ENCODE results near the gene LRBA.

LRBA gene

DNA sequence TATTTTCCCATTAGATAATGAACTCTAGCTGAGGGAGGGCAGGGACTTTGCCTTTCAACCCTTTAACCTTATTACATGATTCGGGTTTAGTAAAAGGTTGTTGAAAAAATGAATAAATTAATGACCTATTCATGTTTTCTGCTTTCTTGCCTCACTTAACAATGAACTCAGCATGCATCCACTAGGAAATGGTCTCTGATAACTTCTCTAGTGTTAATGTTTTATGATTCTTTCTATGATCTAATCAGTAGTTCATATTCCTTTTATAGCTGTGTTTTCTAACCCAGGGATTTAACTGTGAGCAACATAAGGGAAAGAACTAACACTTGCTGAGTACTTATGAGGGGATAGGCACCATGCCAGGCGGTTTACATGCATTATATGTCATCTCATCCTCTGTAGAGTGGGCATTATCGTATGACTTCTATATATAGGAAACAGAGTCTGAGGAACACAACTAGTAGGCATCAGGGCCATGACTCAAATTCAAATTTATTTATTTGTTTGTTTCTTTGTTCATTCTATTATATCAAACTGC, 669.8 kb downstream of the LRBA start:
- peaks cover 6% of the 10 kb centered on the region for H3K4me1 ChIP-seq (ENCODE audit: control insufficient read depth, insufficient read depth, low read length)
- H3K27ac ChIP-seq (ENCODE audit: low read depth, low read length): no peak overlapping the region

DNA sequence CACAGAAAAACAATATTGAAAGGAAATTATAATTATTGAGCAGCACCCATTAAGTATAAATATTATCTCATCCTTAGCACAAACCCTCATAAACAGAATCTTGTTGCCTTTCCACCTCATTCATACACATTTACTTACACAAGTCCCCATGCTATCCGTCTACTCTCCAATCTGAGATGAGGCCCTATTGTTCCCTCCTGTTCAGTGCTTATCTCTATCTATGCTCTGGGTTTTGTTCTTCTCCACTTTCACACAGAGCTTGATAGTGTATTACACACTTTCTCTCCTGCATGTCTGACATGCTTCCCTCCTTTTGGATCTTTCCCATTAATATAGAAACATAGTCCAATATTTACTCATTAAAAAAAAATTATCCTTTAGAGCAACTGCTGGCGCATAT, 671.3 kb downstream of the LRBA start:
- no peaks in the 10 kb centered on the region for H3K36me3 ChIP-seq (ENCODE audit: control insufficient read depth, insufficient read depth, low read length)
- no peak overlapping the region for H3K4me3 ChIP-seq (ENCODE audit: low read length)
- H3K4me1 ChIP-seq (ENCODE audit: control insufficient read depth, insufficient read depth, low read length): peaks cover 6% of the 10 kb centered on the region
- no peak overlapping the region for H3K9ac ChIP-seq (ENCODE audit: low read length)
- no peak overlapping the region for H3K27ac ChIP-seq (ENCODE audit: low read depth, low read length)
- no peaks in the 10 kb centered on the region for H3K27me3 ChIP-seq (ENCODE audit: control insufficient read depth, insufficient read depth, low read length)

More for the DNA sequence above, 669.8 kb downstream of the LRBA start:
- no peak overlapping the region for H3K9ac ChIP-seq (ENCODE audit: low read length)
- no peaks in the 10 kb centered on the region for H3K27me3 ChIP-seq (ENCODE audit: control insufficient read depth, insufficient read depth, low read length)
- H3K36me3 ChIP-seq (ENCODE audit: control insufficient read depth, insufficient read depth, low read length): no peaks in the 10 kb centered on the region
- H3K4me3 ChIP-seq (ENCODE audit: low read length): no peak overlapping the region

DNA sequence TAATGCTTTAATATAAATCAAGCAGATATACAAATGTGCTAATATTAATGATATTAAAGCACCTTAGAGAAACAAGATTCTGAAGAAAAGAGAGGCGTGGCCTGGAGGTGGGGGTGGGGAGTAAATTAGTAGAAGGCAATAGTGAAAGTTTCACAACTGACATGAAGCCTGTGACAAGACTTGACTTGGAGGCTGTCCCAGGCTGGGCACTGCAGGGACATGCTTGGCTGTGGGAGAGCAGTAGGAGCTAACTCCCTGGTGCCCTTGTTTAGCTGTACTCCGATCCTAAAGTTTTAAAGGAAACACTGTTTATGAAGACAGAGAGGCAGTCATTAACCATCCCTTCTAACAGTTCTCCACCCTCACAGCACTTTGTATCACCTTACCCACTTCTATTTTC, 672.1 kb downstream of the LRBA start:
- Histone ChIP-seq H3K4me1 (ENCODE audit: control insufficient read depth, insufficient read depth, low read length) (peaks cover 11% of the 10 kb centered on the region), H3K4me3 (ENCODE audit: low read length) (no peak overlapping the region), H3K36me3 (ENCODE audit: control insufficient read depth, insufficient read depth, low read length) (no peaks in the 10 kb centered on the region), H3K9ac (ENCODE audit: low read length) (no peak overlapping the region), H3K27me3 (ENCODE audit: control insufficient read depth, insufficient read depth, low read length) (no peaks in the 10 kb centered on the region), H3K27ac (ENCODE audit: low read depth, low read length) (no peak overlapping the region)

- no peak overlapping the region for H3K4me3 ChIP-seq (ENCODE audit: low read length)
Observed at GRCh38 chr4:150337734-150338133, 677.4 kb downstream of the LRBA start.

DNA sequence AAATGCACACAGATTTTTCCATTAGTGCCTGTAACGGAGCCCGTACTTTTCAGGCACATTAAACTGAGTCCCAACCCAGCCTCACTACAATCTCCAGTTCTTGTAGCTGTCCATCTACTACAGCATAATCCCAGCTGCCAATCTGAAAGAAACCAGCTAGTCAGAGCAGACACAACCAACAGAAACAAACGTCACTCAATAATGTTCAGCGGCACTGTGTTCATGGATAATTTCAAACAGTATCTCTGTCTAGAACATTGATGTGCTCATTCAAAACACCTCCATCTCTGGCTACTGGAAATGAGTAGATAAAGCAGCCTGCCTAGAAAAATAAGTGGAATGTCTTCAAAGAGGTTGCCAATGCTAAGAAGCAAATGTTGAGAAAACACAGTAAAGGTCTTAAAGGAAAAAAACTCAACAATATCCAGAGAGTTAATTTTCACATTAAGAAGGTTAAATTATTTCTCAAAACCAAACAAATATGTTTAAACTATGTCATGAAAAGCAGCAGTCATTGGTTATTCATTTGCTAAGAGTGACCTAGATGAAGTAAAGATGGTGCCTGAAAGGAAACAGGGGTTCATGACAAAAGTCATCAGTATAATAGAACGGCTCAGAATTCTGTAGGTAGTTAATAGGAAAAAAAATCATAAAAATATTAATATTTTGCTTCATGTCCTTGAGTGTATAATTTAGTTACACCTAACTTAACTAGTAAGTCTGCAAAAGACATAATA, 678.2 kb downstream of the LRBA start:
- H3K9ac ChIP-seq (ENCODE audit: low read length): no peak overlapping the region
- H3K27me3 ChIP-seq (ENCODE audit: control insufficient read depth, insufficient read depth, low read length): no peaks in the 10 kb centered on the region
- H3K4me1 ChIP-seq (ENCODE audit: control insufficient read depth, insufficient read depth, low read length): peaks cover 13% of the 10 kb centered on the region
- H3K4me3 ChIP-seq (ENCODE audit: low read length): no peak overlapping the region
- peak overlapping the region; percentile 10 for H3K27ac ChIP-seq (ENCODE audit: low read depth, low read length)
- H3K36me3 ChIP-seq (ENCODE audit: control insufficient read depth, insufficient read depth, low read length): no peaks in the 10 kb centered on the region

More at GRCh38 chr4:150337734-150338133, 677.4 kb downstream of the LRBA start:
- peaks cover 15% of the 10 kb centered on the region for H3K4me1 ChIP-seq (ENCODE audit: control insufficient read depth, insufficient read depth, low read length)
- no peak overlapping the region for H3K9ac ChIP-seq (ENCODE audit: low read length)
- no peaks in the 10 kb centered on the region for H3K36me3 ChIP-seq (ENCODE audit: control insufficient read depth, insufficient read depth, low read length)
- no peaks in the 10 kb centered on the region for H3K27me3 ChIP-seq (ENCODE audit: control insufficient read depth, insufficient read depth, low read length)
- peak overlapping the region; percentile 69 for H3K27ac ChIP-seq (ENCODE audit: low read depth, low read length)

DNA sequence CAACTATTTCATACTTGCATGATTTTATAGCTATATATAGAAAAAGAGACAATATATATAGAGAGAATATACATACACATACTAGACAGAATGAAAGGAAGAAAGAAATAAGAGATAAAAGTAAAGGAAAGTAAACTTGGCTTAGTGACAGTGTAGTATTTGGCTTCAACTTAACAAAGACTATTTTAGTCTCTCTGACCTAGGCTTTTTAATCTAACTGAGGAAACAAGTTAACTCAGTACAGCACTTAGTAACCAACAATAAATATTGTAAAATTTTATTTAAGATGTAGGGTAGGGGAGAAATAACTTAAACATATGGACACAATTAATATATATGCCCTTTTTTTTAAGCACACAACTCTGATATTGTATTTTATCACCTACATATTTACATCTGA, 682.1 kb downstream of the LRBA start:
- no peaks in the 10 kb centered on the region for H3K36me3 ChIP-seq (ENCODE audit: control insufficient read depth, insufficient read depth, low read length)
- H3K4me3 ChIP-seq (ENCODE audit: low read length): no peak overlapping the region
- H3K27me3 ChIP-seq (ENCODE audit: control insufficient read depth, insufficient read depth, low read length): no peaks in the 10 kb centered on the region
- no peak overlapping the region for H3K9ac ChIP-seq (ENCODE audit: low read length)
- H3K4me1 ChIP-seq (ENCODE audit: control insufficient read depth, insufficient read depth, low read length): peaks cover 8% of the 10 kb centered on the region
- H3K27ac ChIP-seq (ENCODE audit: low read depth, low read length): no peak overlapping the region

- no peaks in the 10 kb centered on the region for H3K27me3 ChIP-seq (ENCODE audit: control insufficient read depth, insufficient read depth, low read length)
- no peaks in the 10 kb centered on the region for H3K36me3 ChIP-seq (ENCODE audit: control insufficient read depth, insufficient read depth, low read length)
- H3K4me1 ChIP-seq (ENCODE audit: control insufficient read depth, insufficient read depth, low read length): peaks cover 4% of the 10 kb centered on the region
- no peak overlapping the region for H3K27ac ChIP-seq (ENCODE audit: low read depth, low read length)
- no peak overlapping the region for H3K9ac ChIP-seq (ENCODE audit: low read length)
- no peak overlapping the region for H3K4me3 ChIP-seq (ENCODE audit: low read length)
Observed at GRCh38 chr4:150332086-150332485, 683.0 kb downstream of the LRBA start.

GRCh38 chr4:150329373-150329772, 685.7 kb downstream of the LRBA start:
- no peak overlapping the region for H3K9ac ChIP-seq (ENCODE audit: low read length)

DNA sequence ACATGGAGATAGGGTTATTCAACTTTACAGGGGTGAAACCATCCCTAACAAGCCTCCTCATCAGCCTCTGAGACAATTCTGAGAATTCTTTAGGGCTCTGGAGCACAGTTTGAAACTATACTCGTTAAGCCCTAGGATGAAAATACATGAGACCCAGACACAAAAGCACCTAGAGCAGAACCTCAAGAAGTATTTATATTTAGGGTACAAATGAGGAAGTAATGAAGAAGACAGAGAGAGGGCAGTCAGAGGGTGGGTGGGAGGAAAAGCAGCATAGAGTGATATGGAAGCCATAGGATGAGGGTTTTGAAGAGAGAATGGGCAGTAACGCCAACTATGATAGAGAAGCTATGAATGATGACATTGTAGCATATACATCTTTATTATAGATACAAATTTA, 686.6 kb downstream of the LRBA start:
- H3K4me1 ChIP-seq (ENCODE audit: control insufficient read depth, insufficient read depth, low read length): peaks cover 9% of the 10 kb centered on the region
- no peaks in the 10 kb centered on the region for H3K36me3 ChIP-seq (ENCODE audit: control insufficient read depth, insufficient read depth, low read length)
- H3K27me3 ChIP-seq (ENCODE audit: control insufficient read depth, insufficient read depth, low read length): no peaks in the 10 kb centered on the region
- no peak overlapping the region for H3K4me3 ChIP-seq (ENCODE audit: low read length)
- no peak overlapping the region for H3K9ac ChIP-seq (ENCODE audit: low read length)
- H3K27ac ChIP-seq (ENCODE audit: low read depth, low read length): no peak overlapping the region

More at GRCh38 chr4:150329373-150329772, 685.7 kb downstream of the LRBA start:
- H3K27ac ChIP-seq (ENCODE audit: low read depth, low read length): no peak overlapping the region
- H3K4me1 ChIP-seq (ENCODE audit: control insufficient read depth, insufficient read depth, low read length): peaks cover 4% of the 10 kb centered on the region
- no peaks in the 10 kb centered on the region for H3K36me3 ChIP-seq (ENCODE audit: control insufficient read depth, insufficient read depth, low read length)
- no peak overlapping the region for H3K4me3 ChIP-seq (ENCODE audit: low read length)
- H3K27me3 ChIP-seq (ENCODE audit: control insufficient read depth, insufficient read depth, low read length): no peaks in the 10 kb centered on the region

- Histone ChIP-seq H3K9ac (ENCODE audit: low read length) (no peak overlapping the region), H3K36me3 (ENCODE audit: control insufficient read depth, insufficient read depth, low read length) (no peaks in the 10 kb centered on the region), H3K27me3 (ENCODE audit: control insufficient read depth, insufficient read depth, low read length) (no peaks in the 10 kb centered on the region), H3K4me1 (ENCODE audit: control insufficient read depth, insufficient read depth, low read length) (peaks cover 8% of the 10 kb centered on the region), H3K27ac (ENCODE audit: low read depth, low read length) (no peak overlapping the region), H3K4me3 (ENCODE audit: low read length) (no peak overlapping the region)
Observed at GRCh38 chr4:150327262-150327780, 687.8 kb downstream of the LRBA start.

- Histone ChIP-seq H3K4me3 (ENCODE audit: low read length) (no peak overlapping the region), H3K4me1 (ENCODE audit: control insufficient read depth, insufficient read depth, low read length) (peaks cover 8% of the 10 kb centered on the region), H3K36me3 (ENCODE audit: control insufficient read depth, insufficient read depth, low read length) (no peaks in the 10 kb centered on the region), H3K9ac (ENCODE audit: low read length) (no peak overlapping the region), H3K27me3 (ENCODE audit: control insufficient read depth, insufficient read depth, low read length) (no peaks in the 10 kb centered on the region), H3K27ac (ENCODE audit: low read depth, low read length) (no peak overlapping the region)
Observed at GRCh38 chr4:150325872-150326271, 689.2 kb downstream of the LRBA start.

DNA sequence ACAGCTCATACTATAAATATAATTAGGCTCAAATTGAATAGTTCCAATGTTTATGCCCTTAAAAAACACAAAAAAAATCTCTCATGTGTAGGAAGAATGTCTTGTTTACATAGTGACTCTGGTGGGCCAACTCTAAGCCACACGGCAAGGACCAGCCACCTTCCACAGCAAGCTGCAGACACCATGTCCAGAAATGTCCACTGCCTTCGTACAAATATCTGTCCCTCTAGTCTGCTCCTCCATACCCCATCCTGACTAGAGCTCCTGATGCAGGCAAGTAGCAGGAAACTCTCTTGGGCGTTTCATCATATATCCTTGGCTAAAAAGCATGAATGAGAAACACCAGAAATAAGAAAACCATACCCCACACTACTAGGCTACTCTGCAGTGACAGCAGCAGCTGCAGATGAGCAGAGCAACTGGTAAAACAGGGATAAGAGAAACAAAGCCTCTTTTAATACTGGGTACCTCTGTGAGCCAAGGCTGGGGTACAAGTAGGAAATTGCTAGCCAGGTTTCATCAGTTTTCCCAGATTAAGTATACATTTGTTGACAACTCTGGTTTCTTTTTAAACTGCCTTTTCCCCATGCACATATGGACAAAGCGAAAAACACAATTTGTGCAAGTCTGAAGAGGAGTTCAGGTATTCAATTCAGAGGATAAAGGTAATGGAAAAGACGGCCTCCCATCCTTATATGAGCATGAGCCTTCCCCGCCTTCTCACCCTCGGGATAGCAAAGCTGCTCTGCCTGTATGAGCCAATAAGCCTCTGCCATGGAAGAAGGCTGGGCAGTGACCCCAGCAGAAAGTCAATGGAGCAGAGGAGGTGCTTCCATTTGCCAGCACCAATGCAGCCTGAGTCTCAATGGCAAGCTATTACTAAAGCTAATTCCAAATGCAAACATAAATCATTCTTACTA, 691.4 kb downstream of the LRBA start:
- no peaks in the 10 kb centered on the region for H3K27me3 ChIP-seq (ENCODE audit: control insufficient read depth, insufficient read depth, low read length)
- peaks cover 8% of the 10 kb centered on the region for H3K4me1 ChIP-seq (ENCODE audit: control insufficient read depth, insufficient read depth, low read length)
- peak overlapping the region; percentile 1 for H3K27ac ChIP-seq (ENCODE audit: low read depth, low read length)
- no peak overlapping the region for H3K9ac ChIP-seq (ENCODE audit: low read length)
- no peaks in the 10 kb centered on the region for H3K36me3 ChIP-seq (ENCODE audit: control insufficient read depth, insufficient read depth, low read length)
- H3K4me3 ChIP-seq (ENCODE audit: low read length): no peak overlapping the region

Data from rectal smooth muscle tissue (tissue), 1 donor.